ENCODE results near the gene ANKRD29.

Gene ANKRD29

DNA sequence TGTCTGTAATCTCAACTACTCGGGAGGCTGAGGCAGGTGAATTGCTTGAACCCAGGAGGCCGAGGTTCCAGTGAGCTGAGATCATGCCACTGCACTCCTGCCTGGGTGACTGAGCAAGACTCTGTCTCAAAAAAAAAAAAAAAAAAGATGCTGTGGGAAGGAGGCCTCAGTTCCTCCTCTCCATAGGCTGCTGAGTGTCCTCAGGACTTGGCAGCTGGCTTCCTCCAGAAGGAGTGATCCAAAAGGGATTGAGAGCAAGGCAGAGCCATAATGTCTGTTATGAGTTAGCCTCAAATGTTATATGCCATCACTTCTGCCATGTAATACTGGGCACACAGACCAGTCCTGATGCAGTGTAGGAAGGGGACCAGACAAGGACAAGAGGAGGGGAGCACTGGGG, 69.8 kb downstream of the ANKRD29 start:
- TF ChIP-seq, protein P1, sequence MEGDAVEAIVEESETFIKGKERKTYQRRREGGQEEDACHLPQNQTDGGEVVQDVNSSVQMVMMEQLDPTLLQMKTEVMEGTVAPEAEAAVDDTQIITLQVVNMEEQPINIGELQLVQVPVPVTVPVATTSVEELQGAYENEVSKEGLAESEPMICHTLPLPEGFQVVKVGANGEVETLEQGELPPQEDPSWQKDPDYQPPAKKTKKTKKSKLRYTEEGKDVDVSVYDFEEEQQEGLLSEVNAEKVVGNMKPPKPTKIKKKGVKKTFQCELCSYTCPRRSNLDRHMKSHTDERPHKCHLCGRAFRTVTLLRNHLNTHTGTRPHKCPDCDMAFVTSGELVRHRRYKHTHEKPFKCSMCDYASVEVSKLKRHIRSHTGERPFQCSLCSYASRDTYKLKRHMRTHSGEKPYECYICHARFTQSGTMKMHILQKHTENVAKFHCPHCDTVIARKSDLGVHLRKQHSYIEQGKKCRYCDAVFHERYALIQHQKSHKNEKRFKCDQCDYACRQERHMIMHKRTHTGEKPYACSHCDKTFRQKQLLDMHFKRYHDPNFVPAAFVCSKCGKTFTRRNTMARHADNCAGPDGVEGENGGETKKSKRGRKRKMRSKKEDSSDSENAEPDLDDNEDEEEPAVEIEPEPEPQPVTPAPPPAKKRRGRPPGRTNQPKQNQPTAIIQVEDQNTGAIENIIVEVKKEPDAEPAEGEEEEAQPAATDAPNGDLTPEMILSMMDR (conservative IDR thresholded peaks at IDR 0.05) = no peak
- no peak overlapping the region for H3K27ac ChIP-seq

DNA sequence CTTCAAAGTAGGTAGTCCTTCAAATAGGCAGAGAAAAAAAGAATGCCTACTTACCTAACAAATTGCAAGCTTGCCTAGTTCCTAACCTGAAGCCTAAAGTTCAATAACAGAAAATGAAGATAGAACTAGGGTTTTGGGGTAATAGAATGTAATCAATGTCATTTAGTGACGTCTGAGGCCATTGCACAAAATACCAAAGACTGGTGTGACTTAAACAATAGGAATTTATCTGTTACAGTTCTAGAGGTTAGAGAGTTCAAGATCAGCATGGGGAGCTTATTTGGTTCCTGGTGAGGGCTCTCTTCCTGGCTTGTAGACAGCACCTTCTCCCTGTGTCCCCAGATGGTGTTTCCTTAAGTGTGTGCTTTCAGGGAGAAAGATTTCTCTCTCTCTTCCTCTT, 71.7 kb downstream of the ANKRD29 start:
- H3K27ac ChIP-seq = no peak overlapping the region

DNA sequence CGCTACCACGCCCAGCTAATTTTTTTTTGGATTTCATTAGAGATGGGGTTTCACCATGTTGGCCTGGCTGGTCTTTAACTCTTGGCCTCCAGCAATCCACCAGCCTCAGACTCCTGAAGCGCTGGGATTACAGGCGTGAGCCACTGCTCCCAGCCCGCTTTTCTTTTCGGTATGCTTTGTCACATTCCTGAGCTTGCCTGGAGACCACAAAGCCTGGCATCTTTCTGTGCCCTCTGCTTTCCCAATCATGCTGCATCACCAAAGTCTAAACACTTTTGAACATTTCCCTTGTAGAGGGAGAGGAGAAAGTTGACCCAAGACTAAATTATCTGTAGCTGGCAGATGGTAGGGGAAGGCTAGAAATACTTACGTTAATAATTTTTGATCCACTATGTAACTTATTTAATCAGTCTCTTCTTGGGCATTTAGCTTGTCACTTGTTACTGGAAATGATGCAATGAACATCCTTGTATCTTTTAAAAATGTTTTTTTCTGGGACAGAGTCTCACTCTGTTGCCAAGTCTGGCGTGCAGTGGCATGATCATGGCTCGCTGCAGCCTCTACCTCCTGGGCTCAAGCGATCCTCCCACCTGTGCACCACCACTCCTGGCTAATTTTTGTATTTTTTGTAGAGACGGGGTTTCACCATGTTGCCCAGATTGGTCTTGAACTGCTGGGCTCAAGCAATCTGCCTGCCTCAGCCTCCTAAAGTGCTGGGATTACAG, 73.7 kb downstream of the ANKRD29 start:
- TF ChIP-seq, protein P1 (conservative IDR thresholded peaks at IDR 0.05) = no peak
- H3K27ac ChIP-seq = no peak overlapping the region

More for the DNA sequence above, 71.7 kb downstream of the ANKRD29 start:
- TF ChIP-seq, protein P1 (conservative IDR thresholded peaks at IDR 0.05) = no peak

DNA sequence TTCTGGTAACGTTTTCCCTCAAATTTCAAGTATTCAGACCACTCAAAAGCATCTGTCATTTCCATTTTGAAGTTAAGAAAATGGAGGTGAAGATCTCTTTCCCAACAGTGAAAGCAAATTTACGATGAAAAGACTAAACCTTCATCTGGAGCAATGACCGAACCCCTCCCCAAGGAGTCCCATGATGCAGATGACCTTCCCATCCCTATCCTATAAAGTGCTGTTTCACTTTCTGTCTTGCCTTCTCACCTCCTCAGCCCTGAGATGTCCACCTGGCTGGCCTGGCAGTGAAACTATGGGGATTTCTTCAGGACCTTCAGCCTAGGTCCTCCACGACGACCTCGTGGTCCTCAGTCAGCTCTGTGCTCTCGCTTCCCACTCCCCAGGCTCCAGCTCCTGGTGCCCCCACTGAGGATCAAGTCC, 75.5 kb downstream of the ANKRD29 start:
- H3K27ac ChIP-seq = peak overlapping the region; percentile 88
- TF ChIP-seq, protein P1 (conservative IDR thresholded peaks at IDR 0.05) = peak; percentile 48

DNA sequence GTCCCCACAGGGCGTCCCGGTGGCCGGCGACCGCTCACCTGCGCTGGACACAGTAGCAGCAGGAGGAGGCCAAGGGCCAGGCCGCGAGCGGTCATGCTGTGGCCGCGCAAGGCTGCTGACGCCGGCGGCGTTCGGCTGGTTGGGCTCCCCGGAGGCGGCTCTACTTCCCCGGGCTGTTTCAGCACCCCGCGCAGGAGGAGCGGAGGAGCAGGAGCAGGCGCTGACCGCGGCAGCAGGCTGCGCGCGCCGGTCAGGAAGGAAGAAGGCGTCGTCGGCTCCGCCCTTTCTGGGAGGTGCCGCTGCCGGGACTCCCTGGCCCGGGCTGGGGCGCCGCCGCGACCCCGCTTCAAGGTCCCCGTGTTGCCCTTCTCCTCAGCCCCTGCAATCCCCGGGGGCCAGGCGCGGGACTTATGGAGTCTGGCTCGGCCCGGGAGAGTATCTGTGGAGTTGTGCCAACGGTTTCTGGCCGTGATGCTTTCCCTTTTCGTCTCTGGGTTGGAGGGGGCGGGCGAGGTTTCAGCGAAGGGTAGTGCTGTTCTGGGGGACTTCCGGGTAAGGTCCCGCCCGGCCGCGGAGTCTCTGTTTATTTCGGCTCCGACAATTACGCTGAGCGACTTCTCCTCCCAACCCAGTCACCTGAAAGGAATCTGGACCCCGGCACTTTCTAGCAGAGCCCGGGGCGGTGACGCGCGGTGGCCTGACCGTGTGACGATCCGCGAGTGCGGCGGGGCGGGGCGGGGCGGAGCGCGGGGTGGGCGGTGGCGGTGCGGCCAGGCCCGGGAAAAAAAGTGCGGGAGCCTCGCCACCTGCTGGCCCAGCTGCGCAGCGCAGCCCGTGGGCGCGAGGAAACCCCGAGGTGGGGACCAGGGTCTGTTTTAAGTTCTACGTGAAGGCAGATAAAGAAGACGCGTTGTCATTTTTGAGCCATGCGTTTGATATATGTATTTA, 76.2 kb downstream of the ANKRD29 start, which contains the start of gene NPC1:
NPC1 (minus strand) TSS at position 258 of the 948 bp plus-strand sequence; CDS start at position 95, 163 bp downstream.
- H3K27ac ChIP-seq = peak within 1 kb of the TSS; percentile 88
- TF ChIP-seq, protein P1 (conservative IDR thresholded peaks at IDR 0.05) = peak; percentile 94

DNA sequence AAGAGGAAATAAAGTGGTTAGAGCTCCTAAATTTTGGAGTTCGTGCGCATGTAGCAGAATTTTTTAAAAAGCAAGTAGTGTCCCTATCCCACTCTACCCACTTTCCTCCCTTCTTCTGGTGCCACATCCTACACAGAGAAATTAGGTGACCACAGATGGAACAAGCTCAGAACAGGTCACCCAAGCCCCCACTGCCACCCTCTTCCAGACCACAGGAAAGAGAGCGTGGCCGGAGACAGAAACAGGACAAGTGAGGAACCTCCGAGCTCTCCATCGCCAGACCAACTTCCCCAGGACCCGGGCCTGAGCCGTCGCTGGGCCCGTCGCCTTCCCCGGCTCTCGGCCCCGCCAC, 76.8 kb downstream of the ANKRD29 start:
- H3K27ac ChIP-seq = peak overlapping the region; percentile 88
- TF ChIP-seq, protein P1 (conservative IDR thresholded peaks at IDR 0.05) = no peak

All from VCaP (cell line).